ENCODE measurements around the gene SELENON.
"Not testable (repeated sequence)": the region's sequence is repeated elsewhere in the genome, so short reads cannot be mapped to it uniquely, and the experiment has no call there.

Gene SELENON

DNA sequence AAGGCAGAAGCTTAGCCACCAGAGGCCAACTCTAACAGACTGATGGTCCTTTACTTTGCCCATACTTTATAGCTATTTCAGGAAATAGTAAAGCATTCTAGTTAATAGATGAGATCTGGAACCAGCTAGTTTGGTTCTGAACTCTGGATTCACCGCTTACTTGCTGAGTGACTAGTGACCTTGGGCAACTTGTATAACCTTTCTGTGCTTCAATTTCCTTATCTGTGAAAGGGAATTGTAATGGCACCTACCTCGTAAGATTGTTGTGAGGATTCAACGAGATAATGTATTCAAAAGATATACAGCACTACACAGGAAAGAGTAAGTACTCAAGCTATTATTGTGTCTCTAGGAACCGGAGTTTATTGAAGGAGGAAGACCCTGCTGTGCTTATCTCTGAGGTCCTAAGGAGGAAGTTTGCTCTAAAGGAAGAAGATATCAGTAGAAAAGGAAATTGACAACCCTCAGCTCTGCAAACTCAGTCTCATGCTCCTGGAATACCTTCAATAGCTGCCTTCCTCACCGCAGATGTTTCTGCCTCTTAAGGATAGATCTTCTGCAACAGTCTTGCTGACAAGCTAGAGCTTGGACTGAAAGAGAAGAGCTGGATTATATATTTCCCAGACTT, 31.7 kb downstream of the SELENON start:
- TF ChIP-seq, protein P1, sequence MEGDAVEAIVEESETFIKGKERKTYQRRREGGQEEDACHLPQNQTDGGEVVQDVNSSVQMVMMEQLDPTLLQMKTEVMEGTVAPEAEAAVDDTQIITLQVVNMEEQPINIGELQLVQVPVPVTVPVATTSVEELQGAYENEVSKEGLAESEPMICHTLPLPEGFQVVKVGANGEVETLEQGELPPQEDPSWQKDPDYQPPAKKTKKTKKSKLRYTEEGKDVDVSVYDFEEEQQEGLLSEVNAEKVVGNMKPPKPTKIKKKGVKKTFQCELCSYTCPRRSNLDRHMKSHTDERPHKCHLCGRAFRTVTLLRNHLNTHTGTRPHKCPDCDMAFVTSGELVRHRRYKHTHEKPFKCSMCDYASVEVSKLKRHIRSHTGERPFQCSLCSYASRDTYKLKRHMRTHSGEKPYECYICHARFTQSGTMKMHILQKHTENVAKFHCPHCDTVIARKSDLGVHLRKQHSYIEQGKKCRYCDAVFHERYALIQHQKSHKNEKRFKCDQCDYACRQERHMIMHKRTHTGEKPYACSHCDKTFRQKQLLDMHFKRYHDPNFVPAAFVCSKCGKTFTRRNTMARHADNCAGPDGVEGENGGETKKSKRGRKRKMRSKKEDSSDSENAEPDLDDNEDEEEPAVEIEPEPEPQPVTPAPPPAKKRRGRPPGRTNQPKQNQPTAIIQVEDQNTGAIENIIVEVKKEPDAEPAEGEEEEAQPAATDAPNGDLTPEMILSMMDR (IDR thresholded peaks at IDR 0.05; ENCODE audit: low read depth, low read length, missing control alignments), result no peak
- no peak overlapping the region for H3K4me3 ChIP-seq (ENCODE audit: low read depth, low read length)
- DNase-seq (ENCODE audit: low read depth), result no peak

DNA sequence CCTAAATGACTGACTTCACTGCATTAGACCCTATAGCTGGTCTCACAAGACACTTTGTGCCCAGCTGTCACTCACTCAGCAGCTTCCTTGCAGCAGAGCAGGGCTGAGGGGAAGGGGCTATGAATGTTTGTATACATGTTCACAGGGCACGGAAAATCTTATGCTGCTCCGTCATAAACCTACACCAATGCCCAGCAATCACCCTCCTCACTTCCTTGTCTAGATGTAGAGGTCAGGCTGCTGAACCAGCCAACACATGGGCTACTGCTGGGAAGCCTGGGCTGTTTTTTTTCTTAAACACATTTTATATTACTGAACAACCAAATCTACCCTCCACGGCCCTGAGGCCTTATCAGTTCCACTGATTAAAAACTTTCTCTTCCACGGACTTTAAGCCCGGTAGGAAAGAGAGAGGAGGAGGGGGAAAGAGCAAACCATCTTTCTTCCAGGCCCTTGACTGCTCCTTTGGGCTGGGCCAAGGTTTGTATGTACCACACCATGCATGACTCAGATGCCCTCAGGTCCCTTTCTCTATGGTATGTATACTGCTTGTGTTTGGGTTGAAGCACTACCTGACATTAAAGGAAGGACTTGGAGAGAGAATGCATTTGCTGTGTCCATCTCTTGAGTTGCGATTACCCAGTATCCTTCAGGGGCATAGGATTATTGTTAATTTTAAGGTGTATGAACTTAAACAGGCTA, 32.5 kb downstream of the SELENON start:
- TF ChIP-seq, protein P1 (IDR thresholded peaks at IDR 0.05; ENCODE audit: low read depth, low read length, missing control alignments), result no peak
- no peak overlapping the region for H3K4me3 ChIP-seq (ENCODE audit: low read depth, low read length)
- DNase-seq (ENCODE audit: low read depth), result no peak

DNA sequence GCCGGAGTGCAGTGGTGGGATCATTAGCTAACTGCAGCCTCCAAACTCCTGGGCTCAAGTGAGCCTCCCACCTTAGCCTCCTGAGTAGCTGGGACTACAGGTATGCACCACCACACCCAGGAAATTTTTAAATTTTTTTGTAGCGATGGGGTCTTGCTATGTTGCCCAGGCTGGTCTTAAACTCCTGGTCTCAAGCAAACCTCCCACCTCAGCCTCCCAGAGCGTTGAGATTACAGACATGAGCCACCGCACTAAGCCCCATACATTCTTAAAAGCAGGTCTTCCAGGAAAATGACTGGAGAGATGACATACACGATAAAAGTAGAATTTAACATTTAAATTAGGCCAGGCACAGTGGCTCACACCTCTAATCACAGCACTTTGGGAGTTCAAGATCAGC, 33.2 kb downstream of the SELENON start:
- TF ChIP-seq, protein P1 (IDR thresholded peaks at IDR 0.05; ENCODE audit: low read depth, low read length, missing control alignments), result no peak
- H3K4me3 ChIP-seq (ENCODE audit: low read depth, low read length), result no peak overlapping the region
- DNase-seq (ENCODE audit: low read depth), result no peak

GRCh38 chr1:25834894-25835293, 34.9 kb downstream of the SELENON start:
- TF ChIP-seq, protein P1 (IDR thresholded peaks at IDR 0.05; ENCODE audit: low read depth, low read length, missing control alignments), result no peak
- H3K4me3 ChIP-seq (ENCODE audit: low read depth, low read length), result no peak overlapping the region
- DNase-seq (ENCODE audit: low read depth), result no peak

DNA sequence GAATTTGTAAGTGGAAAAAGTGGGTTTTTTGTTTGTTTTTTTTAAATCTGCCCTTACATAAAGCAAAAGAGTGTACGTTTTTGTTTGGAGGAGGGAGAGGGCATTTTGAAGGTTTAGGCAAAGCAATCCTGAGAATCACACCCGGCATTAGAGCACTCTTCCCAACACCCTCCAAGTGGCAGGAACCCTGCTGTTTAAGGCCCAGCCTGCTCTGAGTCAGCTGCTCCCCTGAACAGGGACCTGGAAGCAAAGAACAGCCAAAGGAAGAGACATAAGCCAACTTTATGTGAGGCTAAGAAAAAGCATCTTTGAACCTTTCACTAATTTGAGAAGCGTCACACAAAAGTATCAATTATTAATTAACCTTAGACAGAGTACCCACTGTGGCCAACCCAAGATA, 36.7 kb downstream of the SELENON start:
- no peak for DNase-seq (ENCODE audit: low read depth)
- no peak overlapping the region for H3K4me3 ChIP-seq (ENCODE audit: low read depth, low read length)
- TF ChIP-seq, protein P1 (IDR thresholded peaks at IDR 0.05; ENCODE audit: low read depth, low read length, missing control alignments), result no peak

DNA sequence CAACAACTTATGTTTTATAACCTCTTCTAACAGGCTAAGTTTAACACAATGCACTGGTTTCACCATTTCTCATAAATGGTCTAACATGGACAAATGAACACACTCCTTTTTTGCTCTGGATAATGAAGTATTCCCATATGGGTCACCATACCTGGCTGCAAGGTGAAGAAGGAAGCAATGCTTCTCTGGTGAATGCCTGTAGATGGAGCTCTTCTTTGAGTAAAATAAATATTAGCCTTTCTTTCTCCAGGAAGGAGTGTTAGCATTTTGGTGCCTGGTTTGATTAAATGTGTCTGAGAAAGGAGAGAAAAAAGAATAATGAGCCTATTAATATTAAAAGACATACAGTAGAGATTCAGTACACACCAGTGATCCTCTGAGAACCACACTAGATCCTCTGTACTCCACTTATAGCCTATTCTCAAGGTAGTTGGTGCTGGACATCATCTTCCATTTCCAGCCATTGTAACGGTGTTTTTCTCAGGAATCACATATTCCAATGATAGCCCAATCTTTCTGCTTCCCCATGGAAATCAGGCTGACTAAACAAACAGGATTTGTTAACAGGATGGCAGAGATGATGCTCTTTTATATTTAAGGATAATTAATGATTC, 37.4 kb downstream of the SELENON start:
- no peak for DNase-seq (ENCODE audit: low read depth)
- H3K4me3 ChIP-seq (ENCODE audit: low read depth, low read length), result no peak overlapping the region
- TF ChIP-seq, protein P1 (IDR thresholded peaks at IDR 0.05; ENCODE audit: low read depth, low read length, missing control alignments), result peak; percentile 35

- DNase-seq (ENCODE audit: low read depth); H3K4me3 ChIP-seq (ENCODE audit: low read depth, low read length): not testable (repeated sequence)
Observed at GRCh38 chr1:25839808-25840207, 39.8 kb downstream of the SELENON start.
